IMR-90 (cell line): ENCODE data around the gene SHISAL1. TPM values are rescaled to one million over a fixed set of nuclear protein-coding genes. Genes with fewer than 3 reads are reported as not detected.

Experiments
- ATAC-seq: fragments of 200-7000 bp; cut with Tn5 transposase; 2 replicates; pipeline ENCODE4 v1.9.1; 2020; ENCODE audit warnings: low read depth, mild to moderate bottlenecking, moderate library complexity
- BruUV-seq: library from RNA; stranded (reverse); fragments of 400-500 nt; replicated peaks from 2 replicates; lab custom pipeline; 2021; lab: Mats Ljungman, UMichigan
- CTCF ChIA-PET: fragments of 300-600 bp; formaldehyde crosslinking; extraction: SDS; loops from one replicate; lab custom pipeline; 2021; ENCODE audit warnings: antibody characterized with exemption; lab: Yijun Ruan, JAX
- POLR2A ChIA-PET: fragments of 300-600 bp; sonication (Branson Sonifier 250); formaldehyde crosslinking; loops from one replicate; lab custom pipeline; 2022; ENCODE audit warnings: antibody characterized with exemption; ENCODE audit not compliant: unreplicated experiment; lab: Charles Lee
- DNase-seq: peaks from one replicate; pipeline ENCODE4 v3.0.0; 2013
- H2AFZ ChIP-seq: replicated peaks from 2 replicates; pipeline ENCODE3; 2013; ENCODE audit warnings: low read length, mild to moderate bottlenecking; ENCODE audit not compliant: poor library complexity
- H2AK5ac ChIP-seq: 2 replicates; pipeline ENCODE4 v1.6.1; 2013; ENCODE audit warnings: low read depth, low read length, inconsistent platforms
- H2AK9ac ChIP-seq: replicated peaks from 2 replicates; pipeline ENCODE3; 2013; ENCODE audit warnings: mild to moderate bottlenecking, low read depth, low read length, moderate library complexity; ENCODE audit not compliant: poor library complexity
- H2BK120ac ChIP-seq: 2 replicates; pipeline ENCODE4 v1.6.1; 2013; ENCODE audit warnings: low read depth, low read length, inconsistent platforms
- H2BK15ac ChIP-seq: 3 replicates; pipeline ENCODE4 v1.6.1; 2013; ENCODE audit warnings: low read depth, low read length, inconsistent platforms
- H2BK20ac ChIP-seq: 2 replicates; pipeline ENCODE4 v1.6.1; 2013; ENCODE audit warnings: low read depth, mild to moderate bottlenecking, inconsistent platforms, low read length, moderate library complexity
- H2BK5ac ChIP-seq: 2 replicates; pipeline ENCODE4 v1.6.1; 2013; ENCODE audit warnings: mild to moderate bottlenecking, low read depth, low read length, inconsistent platforms; ENCODE audit not compliant: poor library complexity, severe bottlenecking
- H3K14ac ChIP-seq: replicated peaks from 2 replicates; pipeline ENCODE4 v1.6.1; 2013; ENCODE audit warnings: low read depth, low read length, inconsistent platforms
- H3K18ac ChIP-seq: 2 replicates; pipeline ENCODE4 v1.6.1; 2013; ENCODE audit warnings: low read depth, low read length, control low read depth
- H3K23ac ChIP-seq: 2 replicates; pipeline ENCODE4 v1.6.1; 2013; ENCODE audit warnings: low read depth, low read length, inconsistent platforms
- H3K27ac ChIP-seq: 2 replicates; pipeline ENCODE4 v1.5.1; 2013; ENCODE audit warnings: mild to moderate bottlenecking, control low read depth, low read length; ENCODE audit not compliant: insufficient read depth
- H3K27me3 ChIP-seq: 2 replicates; pipeline ENCODE4 v1.6.1; 2013; ENCODE audit warnings: low read length; ENCODE audit not compliant: control insufficient read depth, insufficient read depth
- H3K36me3 ChIP-seq: 2 replicates; pipeline ENCODE4 v1.6.1; 2013; ENCODE audit warnings: low read length, mixed read lengths; ENCODE audit not compliant: control insufficient read depth, insufficient read depth
- H3K4ac ChIP-seq: 2 replicates; pipeline ENCODE4 v1.6.1; 2013; ENCODE audit warnings: low read depth, low read length, inconsistent platforms
- H3K4me1 ChIP-seq: 2 replicates; pipeline ENCODE4 v1.6.1; 2013; ENCODE audit warnings: low read length, mixed read lengths; ENCODE audit not compliant: control insufficient read depth, insufficient read depth
- H3K4me2 ChIP-seq: 2 replicates; pipeline ENCODE4 v1.6.1; 2013; ENCODE audit warnings: low read depth, mild to moderate bottlenecking, control low read depth, low read length, moderate library complexity
- H3K4me3 ChIP-seq: 2 replicates; pipeline ENCODE4 v1.5.1; 2013; ENCODE audit warnings: low read depth, mild to moderate bottlenecking, control low read depth, low read length, moderate library complexity; ENCODE audit not compliant: insufficient read depth
- H3K56ac ChIP-seq: 2 replicates; pipeline ENCODE4 v1.6.1; 2013; ENCODE audit warnings: low read length, inconsistent platforms; ENCODE audit not compliant: insufficient read depth; ENCODE audit errors: extremely low read depth
- H3K79me1 ChIP-seq, 2 experiments: 2 replicates each; pipeline ENCODE4 v1.6.1; 2013; ENCODE audit warnings: low read length in 2 of 2, inconsistent platforms in 1 of 2, low read depth in 1 of 2
- H3K9ac ChIP-seq: 2 replicates; pipeline ENCODE4 v1.6.1; 2013; ENCODE audit warnings: low read depth, low read length, control low read depth
- H3K9me1 ChIP-seq: 2 replicates; pipeline ENCODE4 v1.6.1; 2013; ENCODE audit warnings: low read length, inconsistent platforms; ENCODE audit not compliant: insufficient read depth
- H3K9me3 ChIP-seq: 2 replicates; pipeline ENCODE4 v1.6.1; 2013; ENCODE audit warnings: low read length; ENCODE audit not compliant: control insufficient read depth, insufficient read depth
- H4K20me1 ChIP-seq: 2 replicates; pipeline ENCODE4 v1.6.1; 2013; ENCODE audit warnings: low read length, inconsistent platforms; ENCODE audit not compliant: insufficient read depth
- H4K5ac ChIP-seq: 2 replicates; pipeline ENCODE4 v1.6.1; 2013; ENCODE audit warnings: mild to moderate bottlenecking, low read depth, low read length, control low read depth
- H4K8ac ChIP-seq, 2 experiments: 2 replicates each; pipeline ENCODE4 v1.6.1; 2013; ENCODE audit warnings: low read depth in 2 of 2, low read length in 2 of 2, control low read depth in 1 of 2, inconsistent platforms in 1 of 2
- H4K91ac ChIP-seq: 2 replicates; pipeline ENCODE4 v1.6.1; 2013; ENCODE audit warnings: low read depth, low read length, inconsistent platforms; ENCODE audit not compliant: insufficient read depth
- BHLHE40 ChIP-seq: fragments of 150-350 bp; IDR thresholded peaks from 2 replicates; pipeline ENCODE4 v1.6.1; 2016; ENCODE audit warnings: mild to moderate bottlenecking, low read depth, low read length
- CEBPB ChIP-seq: IDR thresholded peaks from 2 replicates; pipeline ENCODE4 v1.6.1; 2012; ENCODE audit warnings: low read depth, low read length, improper control_type of control experiment
- CHD1 ChIP-seq: IDR thresholded peaks from 2 replicates; pipeline ENCODE4 v1.6.1; 2012; ENCODE audit warnings: low read depth, low read length, improper control_type of control experiment
- CTCF ChIP-seq: conservative IDR thresholded peaks from 2 replicates; pipeline ENCODE4 v1.5.1; 2012; ENCODE audit warnings: mild to moderate bottlenecking, low read depth, low read length, improper control_type of control experiment
- FOS ChIP-seq: fragments of 150-350 bp; IDR thresholded peaks from 2 replicates; pipeline ENCODE4 v1.6.1; 2016; ENCODE audit warnings: low read depth, low read length
- MAFK ChIP-seq: IDR thresholded peaks from 2 replicates; pipeline ENCODE4 v1.6.1; 2012; ENCODE audit warnings: low read depth, low read length, improper control_type of control experiment
- MXI1 ChIP-seq: IDR thresholded peaks from 2 replicates; pipeline ENCODE4 v1.6.1; 2012; ENCODE audit warnings: low read depth, mild to moderate bottlenecking, low read length, moderate library complexity, borderline replicate concordance
- NFE2L2 ChIP-seq: fragments of 150-350 bp; IDR thresholded peaks from 2 replicates; pipeline ENCODE4 v1.6.1; 2016; ENCODE audit warnings: low read depth, mild to moderate bottlenecking, low read length
- POLR2A ChIP-seq: IDR thresholded peaks from 2 replicates; pipeline ENCODE4 v1.6.1; 2012; ENCODE audit warnings: mild to moderate bottlenecking, low read depth, low read length
- RAD21 ChIP-seq: IDR thresholded peaks from 2 replicates; pipeline ENCODE4 v1.6.1; 2012; ENCODE audit warnings: low read length, improper control_type of control experiment
- RCOR1 ChIP-seq: IDR thresholded peaks from 2 replicates; pipeline ENCODE4 v1.6.1; 2012; ENCODE audit warnings: mild to moderate bottlenecking, low read length, improper control_type of control experiment; ENCODE audit not compliant: insufficient replicate concordance
- RFX5 ChIP-seq: IDR thresholded peaks from 2 replicates; pipeline ENCODE4 v1.8.0; 2012; ENCODE audit warnings: low read depth, mild to moderate bottlenecking, low read length, moderate library complexity
- SMC3 ChIP-seq: fragments of 150-350 bp; IDR thresholded peaks from 2 replicates; pipeline ENCODE4 v1.6.1; 2016; ENCODE audit warnings: low read depth, mild to moderate bottlenecking, antibody characterized with exemption, low read length, moderate library complexity
- WGBS, 2 experiments: methylation state at CpG; one replicate each; pipeline versions ENCODE4 v1.1.5 to v1.1.7; 2013; ENCODE audit warnings: missing lambda C conversion rate in 2 of 2; ENCODE audit not compliant: insufficient read length in 1 of 2; ENCODE audit errors: extremely low coverage in 2 of 2; 5-methylcytosine and 5-hydroxymethylcytosine counted together
- dilution Hi-C: fragments of 300-500 bp; cut with HindIII; formaldehyde crosslinking; loops from one replicate; pipeline ENCODE4 v1.14.3; 2018; ENCODE audit warnings: low sequenced_read_pairs; ENCODE audit not compliant: unreplicated experiment
- in situ Hi-C: fragments of 300-500 bp; cut with MboI; formaldehyde crosslinking; loops from 3 replicates; pipeline ENCODE4 v1.14.3; 2019; ENCODE audit warnings: low sequenced_read_pairs, inconsistent platforms, mixed read lengths
- intact Hi-C: fragments of 100-400 bp; cut with micrococcal nuclease; formaldehyde crosslinking; loops from 2 replicates; pipeline ENCODE4 v1.10.0; 2022
- polyA plus RNA-seq, 3 experiments: library from polyadenylated mRNA; depleted of rRNA; stranded (reverse); fragments of >200 nt; gene quantifications; 2 replicates each; pipeline ENCODE4 v1.2.3, GENCODE V29; 2012; ENCODE audit warnings: low replicate concordance in 1 of 3
- total RNA-seq: library from RNA; depleted of rRNA; stranded (reverse); fragments of >200 nt; gene quantifications from 2 replicates; pipeline ENCODE4 v1.2.3, GENCODE V29; 2012
- TF ChIP-seq, protein P1 (sequence below): fragments of 150-350 bp; IDR thresholded peaks from 2 replicates; pipeline ENCODE4 v1.6.1; 2017; ENCODE audit warnings: mild to moderate bottlenecking, antibody characterized with exemption, low read length, low read depth
- TF ChIP-seq, protein P2 (sequence below): fragments of 150-350 bp; IDR thresholded peaks from 2 replicates; pipeline ENCODE4 v1.6.1; 2016; ENCODE audit warnings: low read depth, mild to moderate bottlenecking, low read length, moderate library complexity, borderline replicate concordance

The SHISAL1 gene
- total and polyA plus RNA-seq, 2 of the 4 experiments (the other 2 are of a cell fraction), result 1.0 to 1.4 TPM

DNA sequence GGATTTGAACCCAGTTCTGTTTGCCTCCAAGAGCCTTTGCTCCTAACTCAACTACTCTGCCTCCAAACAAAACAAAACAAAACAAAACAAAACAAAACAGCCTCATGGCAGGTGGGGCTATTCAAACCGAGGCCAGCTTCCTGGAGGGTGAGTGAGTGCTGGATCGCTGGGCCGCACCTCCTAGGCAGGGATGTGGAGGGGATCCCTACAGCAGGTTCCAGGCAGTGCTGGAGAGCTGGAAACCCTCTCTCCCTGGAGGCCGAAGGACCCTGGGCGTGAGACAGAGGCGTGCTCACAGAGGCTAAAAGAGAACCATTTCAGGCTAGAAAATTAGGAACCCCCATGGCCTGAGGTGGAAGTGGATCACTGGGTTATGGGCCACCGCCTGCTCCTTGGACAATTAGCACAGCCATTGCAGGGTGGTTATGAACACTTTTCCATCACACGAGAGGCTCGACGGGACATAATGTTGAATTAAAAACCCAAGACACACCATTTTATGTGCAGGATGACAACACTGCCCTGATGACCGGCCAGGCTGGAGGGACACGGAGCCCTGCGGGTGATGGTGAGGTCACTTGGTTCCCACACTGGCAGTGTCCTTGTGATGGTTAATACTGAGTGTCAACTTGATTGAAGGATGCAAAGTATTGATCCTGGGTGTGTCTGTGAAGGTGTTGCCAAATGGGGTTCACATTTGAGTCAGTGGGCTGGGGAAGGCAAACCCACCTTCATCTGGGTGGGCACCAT is 35.2 kb downstream of the SHISAL1 start:
- ChIA-PET POLR2A (no interaction called here), CTCF (no interaction called here)
- Histone ChIP-seq H3K9me3 (no peaks in the 10 kb centered on the region), H3K9me1 (peaks cover 2% of the 10 kb centered on the region; the same call in 1 of the 2 replicates), H2BK15ac (no peak overlapping the region), H3K27me3 (peaks cover 6% of the 10 kb centered on the region; the same call in 1 of the 2 replicates), H2AFZ (no peak overlapping the region), H4K20me1 (no peaks in the 10 kb centered on the region), H2AK5ac (no peak overlapping the region), H3K79me1 (no peaks in the 10 kb centered on the region), H3K4me1 (peaks cover 3% of the 10 kb centered on the region; the same call in 1 of the 2 replicates), H3K4me2 (no peak overlapping the region), H3K56ac (no peak overlapping the region), H3K9ac (no peak overlapping the region), H2BK20ac (no peak overlapping the region), H3K4ac (no peak overlapping the region), H3K18ac (no peak overlapping the region), H2AK9ac (no peak overlapping the region), H3K36me3 (0 out of 2 replicates have a peak, but pooled peaks cover 2% of the 10 kb centered on the region), H4K91ac (no peak overlapping the region), H4K5ac (no peak overlapping the region), H3K4me3 (no peak overlapping the region), H3K23ac (no peak overlapping the region), H3K14ac (no peak overlapping the region), H2BK120ac (no peak overlapping the region), H4K8ac (no peak overlapping the region), H3K27ac (no peak overlapping the region), H2BK5ac (no peak overlapping the region)
- dilution Hi-C loops (no loop called here), in situ Hi-C loops (no loop called here), intact Hi-C loops (no loop called here)
- DNase-seq (no peak), ATAC-seq (no peak)
- WGBS, 2 experiments, result 93% methylated on average over 3 of the region's 13 CpGs; no CpG with 5 or more reads in 1 of the 2 experiments
- BruUV-seq, result no TSS peak
- TF ChIP-seq CEBPB, result no peak
- no peak for TF ChIP-seq MAFK
- TF ChIP-seq, protein P1, sequence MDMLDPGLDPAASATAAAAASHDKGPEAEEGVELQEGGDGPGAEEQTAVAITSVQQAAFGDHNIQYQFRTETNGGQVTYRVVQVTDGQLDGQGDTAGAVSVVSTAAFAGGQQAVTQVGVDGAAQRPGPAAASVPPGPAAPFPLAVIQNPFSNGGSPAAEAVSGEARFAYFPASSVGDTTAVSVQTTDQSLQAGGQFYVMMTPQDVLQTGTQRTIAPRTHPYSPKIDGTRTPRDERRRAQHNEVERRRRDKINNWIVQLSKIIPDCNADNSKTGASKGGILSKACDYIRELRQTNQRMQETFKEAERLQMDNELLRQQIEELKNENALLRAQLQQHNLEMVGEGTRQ, result no peak
- no peak for TF ChIP-seq CTCF
- TF ChIP-seq, protein P2, sequence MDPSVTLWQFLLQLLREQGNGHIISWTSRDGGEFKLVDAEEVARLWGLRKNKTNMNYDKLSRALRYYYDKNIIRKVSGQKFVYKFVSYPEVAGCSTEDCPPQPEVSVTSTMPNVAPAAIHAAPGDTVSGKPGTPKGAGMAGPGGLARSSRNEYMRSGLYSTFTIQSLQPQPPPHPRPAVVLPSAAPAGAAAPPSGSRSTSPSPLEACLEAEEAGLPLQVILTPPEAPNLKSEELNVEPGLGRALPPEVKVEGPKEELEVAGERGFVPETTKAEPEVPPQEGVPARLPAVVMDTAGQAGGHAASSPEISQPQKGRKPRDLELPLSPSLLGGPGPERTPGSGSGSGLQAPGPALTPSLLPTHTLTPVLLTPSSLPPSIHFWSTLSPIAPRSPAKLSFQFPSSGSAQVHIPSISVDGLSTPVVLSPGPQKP, result no peak
- no peak for TF ChIP-seq RCOR1
- TF ChIP-seq RAD21, result no peak
- no peak for TF ChIP-seq RFX5
- TF ChIP-seq POLR2A, result no peak
- no peak for TF ChIP-seq SMC3
- no peak for TF ChIP-seq BHLHE40
- no peak for TF ChIP-seq FOS
- no peak for TF ChIP-seq NFE2L2
- no peak for TF ChIP-seq MXI1
- no peak for TF ChIP-seq CHD1
